ENCODE measurements around the gene WDR47.
"Not testable (repeated sequence)": the region's sequence is repeated elsewhere in the genome, so short reads cannot be mapped to it uniquely, and the experiment has no call there.

The WDR47 gene

DNA sequence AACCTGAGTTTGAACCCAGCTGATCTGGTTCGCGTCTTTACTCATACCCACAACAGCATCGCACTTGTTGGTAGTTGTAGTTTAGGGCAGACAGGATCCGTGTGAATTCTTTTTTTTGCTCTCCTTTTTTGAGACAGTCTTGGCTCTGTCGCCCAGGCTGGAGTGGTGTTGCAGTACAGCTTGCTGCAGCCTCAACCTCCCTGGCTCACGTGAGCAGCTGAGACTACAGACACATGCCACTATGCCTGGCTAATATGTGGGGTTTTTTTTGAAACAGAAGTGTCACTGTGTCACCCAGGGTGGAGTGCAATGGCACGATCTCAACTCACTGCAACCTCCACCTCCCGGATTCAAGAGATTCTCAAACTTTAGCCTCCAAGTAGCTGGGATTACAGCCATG lies 26.0 kb upstream of the WDR47 start:
- no peak overlapping the region for H3K27ac Mint-ChIP-seq
- no peaks in the 10 kb centered on the region for H3K9me3 Mint-ChIP-seq (ENCODE audit: low read depth)
- H3K4me1 Mint-ChIP-seq (ENCODE audit: low read depth), result peaks cover 3% of the 10 kb centered on the region
- H3K27me3 Mint-ChIP-seq, result no peaks in the 10 kb centered on the region
- H3K4me3 Mint-ChIP-seq, result no peak overlapping the region
- peaks cover 4% of the 10 kb centered on the region for H3K36me3 Mint-ChIP-seq

DNA sequence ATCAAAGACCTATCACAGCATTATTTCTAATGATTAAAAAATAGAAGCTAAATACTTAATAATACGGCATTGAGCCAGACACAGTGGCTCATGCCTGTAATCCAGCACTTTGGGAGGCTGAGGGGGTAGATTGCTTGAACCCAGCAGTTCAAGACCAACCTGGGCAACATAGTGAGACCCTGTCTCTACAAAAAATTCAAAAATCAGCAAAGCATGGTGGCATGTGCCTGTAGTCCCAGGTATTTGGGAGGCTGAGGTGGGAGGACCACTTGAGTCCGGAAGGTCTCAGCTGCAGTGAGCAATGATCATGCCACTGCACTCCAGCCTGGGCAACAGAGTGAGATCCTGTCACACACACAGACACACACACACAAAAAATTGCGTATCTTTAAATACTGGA lies 23.2 kb upstream of the WDR47 start:
- Mint-ChIP-seq H3K4me3 (no peak overlapping the region), H3K4me1 (ENCODE audit: low read depth) (no peaks in the 10 kb centered on the region), H3K36me3 (peaks cover 2% of the 10 kb centered on the region), H3K27me3 (no peaks in the 10 kb centered on the region), H3K27ac (no peak overlapping the region), H3K9me3 (ENCODE audit: low read depth) (no peaks in the 10 kb centered on the region)

DNA sequence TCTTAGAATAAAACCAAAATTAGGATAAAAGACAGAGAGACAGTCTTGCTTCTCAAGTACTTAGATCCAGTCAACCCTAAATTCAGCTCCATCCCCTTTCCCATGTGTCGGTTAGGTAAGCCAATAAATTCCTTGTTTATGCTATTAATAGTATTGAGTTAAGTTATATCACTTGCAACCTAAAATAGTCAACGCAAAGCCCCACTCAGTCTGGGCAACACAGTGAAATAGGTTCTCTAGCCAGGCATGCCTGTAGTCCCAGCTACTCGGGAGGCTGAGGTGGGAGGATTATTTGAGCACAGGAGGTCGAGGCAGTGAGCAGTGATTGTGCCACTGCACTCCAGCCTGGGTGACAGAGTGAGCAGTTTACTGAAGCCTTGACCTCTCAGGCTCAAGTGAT lies 19.3 kb upstream of the WDR47 start:
- no peak overlapping the region for H3K4me3 Mint-ChIP-seq
- no peak overlapping the region for H3K27ac Mint-ChIP-seq
- no peaks in the 10 kb centered on the region for H3K27me3 Mint-ChIP-seq
- H3K9me3 Mint-ChIP-seq (ENCODE audit: low read depth), result no peaks in the 10 kb centered on the region
- H3K36me3 Mint-ChIP-seq, result no peaks in the 10 kb centered on the region
- H3K4me1 Mint-ChIP-seq (ENCODE audit: low read depth), result no peaks in the 10 kb centered on the region

DNA sequence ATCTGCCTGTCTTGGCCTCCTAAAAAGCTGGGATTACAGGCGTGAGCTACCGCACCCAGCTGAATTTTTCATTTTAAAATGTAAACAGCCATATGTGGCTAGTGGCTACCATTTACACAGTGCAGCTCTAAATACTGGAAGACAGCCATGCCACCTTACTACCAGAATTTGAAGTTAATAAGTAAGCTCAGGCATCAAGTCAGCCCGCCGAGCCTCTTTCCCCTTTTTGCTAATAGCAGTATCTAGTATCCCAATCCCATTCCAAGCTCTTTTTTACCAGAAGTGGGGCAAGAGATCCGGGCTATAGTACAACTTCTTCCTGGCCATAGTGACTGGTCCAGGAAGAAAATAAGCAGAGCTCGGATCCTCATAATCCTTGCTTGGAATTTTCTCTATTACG lies 18.8 kb upstream of the WDR47 start:
- H3K9me3 Mint-ChIP-seq (ENCODE audit: low read depth), result no peaks in the 10 kb centered on the region
- no peaks in the 10 kb centered on the region for H3K4me1 Mint-ChIP-seq (ENCODE audit: low read depth)
- no peak overlapping the region for H3K27ac Mint-ChIP-seq
- no peaks in the 10 kb centered on the region for H3K36me3 Mint-ChIP-seq
- no peaks in the 10 kb centered on the region for H3K27me3 Mint-ChIP-seq
- H3K4me3 Mint-ChIP-seq, result no peak overlapping the region

DNA sequence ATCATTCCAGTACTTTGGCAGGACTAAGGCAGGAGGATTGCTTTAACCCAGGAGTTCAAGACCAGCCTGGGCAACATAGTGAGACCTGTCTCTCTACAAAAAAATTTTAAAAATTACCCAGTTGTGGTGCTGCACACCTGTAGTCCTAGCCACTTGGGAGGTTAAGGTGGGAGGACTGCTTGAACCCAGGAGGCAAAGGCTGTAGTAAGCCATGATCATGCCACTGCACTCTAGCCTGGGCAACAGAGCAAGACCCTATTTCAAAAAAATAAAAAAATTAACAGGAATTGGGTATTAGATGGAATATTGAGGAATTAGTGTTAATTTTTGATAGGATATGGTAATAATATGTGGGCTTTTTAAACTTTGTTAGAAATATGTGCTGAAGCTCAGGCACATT lies 17.1 kb upstream of the WDR47 start:
- Mint-ChIP-seq H3K36me3 (no peaks in the 10 kb centered on the region), H3K4me1 (ENCODE audit: low read depth) (no peaks in the 10 kb centered on the region), H3K27me3 (no peaks in the 10 kb centered on the region), H3K4me3 (no peak overlapping the region), H3K27ac (no peak overlapping the region), H3K9me3 (ENCODE audit: low read depth) (no peaks in the 10 kb centered on the region)

DNA sequence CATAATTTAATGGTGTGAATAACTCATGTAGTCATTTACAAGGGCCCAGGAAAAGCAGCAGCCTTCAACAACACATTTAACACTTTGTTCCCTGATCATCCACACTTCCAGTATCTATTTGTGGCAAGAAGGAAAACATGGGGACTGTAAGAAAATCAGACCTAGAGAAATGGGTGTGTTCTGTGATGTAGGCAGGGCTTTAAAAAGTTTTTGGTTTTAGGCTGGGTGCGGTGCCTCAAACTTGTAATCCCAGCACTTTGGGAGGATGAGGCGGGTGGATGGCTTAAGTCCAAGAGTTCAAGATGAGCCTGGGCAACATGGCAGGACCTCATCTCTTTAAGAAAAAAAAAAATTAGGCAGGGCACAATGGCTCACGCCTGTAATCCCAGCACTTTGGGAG lies 14.2 kb upstream of the WDR47 start:
- H3K9me3 Mint-ChIP-seq (ENCODE audit: low read depth), result no peaks in the 10 kb centered on the region
- H3K27ac Mint-ChIP-seq, result no peak overlapping the region
- H3K4me1 Mint-ChIP-seq (ENCODE audit: low read depth), result no peaks in the 10 kb centered on the region
- no peaks in the 10 kb centered on the region for H3K36me3 Mint-ChIP-seq
- no peaks in the 10 kb centered on the region for H3K27me3 Mint-ChIP-seq
- no peak overlapping the region for H3K4me3 Mint-ChIP-seq

DNA sequence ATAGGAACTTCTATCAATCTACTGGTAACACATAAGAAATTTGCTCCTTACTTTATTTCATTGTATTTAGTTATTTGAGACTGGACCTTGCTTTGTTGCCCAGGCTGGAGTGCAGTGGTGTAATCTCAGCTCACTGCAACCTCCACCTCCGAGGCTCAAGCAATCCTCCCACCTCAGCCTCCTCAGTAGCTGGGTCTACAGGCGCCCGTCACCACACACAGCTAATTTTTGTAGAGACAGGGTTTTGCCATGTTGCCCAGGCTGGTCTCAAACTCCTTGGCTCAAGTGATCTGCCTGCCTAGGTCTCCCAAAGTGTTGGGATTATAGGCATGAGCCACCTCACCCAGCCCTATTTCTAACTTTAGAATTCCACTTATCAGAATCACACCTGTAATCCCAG lies 10.2 kb upstream of the WDR47 start:
- H3K4me3 Mint-ChIP-seq; H3K27me3 Mint-ChIP-seq; H3K4me1 Mint-ChIP-seq (ENCODE audit: low read depth); H3K36me3 Mint-ChIP-seq; H3K9me3 Mint-ChIP-seq (ENCODE audit: low read depth); H3K27ac Mint-ChIP-seq: not testable (repeated sequence)

DNA sequence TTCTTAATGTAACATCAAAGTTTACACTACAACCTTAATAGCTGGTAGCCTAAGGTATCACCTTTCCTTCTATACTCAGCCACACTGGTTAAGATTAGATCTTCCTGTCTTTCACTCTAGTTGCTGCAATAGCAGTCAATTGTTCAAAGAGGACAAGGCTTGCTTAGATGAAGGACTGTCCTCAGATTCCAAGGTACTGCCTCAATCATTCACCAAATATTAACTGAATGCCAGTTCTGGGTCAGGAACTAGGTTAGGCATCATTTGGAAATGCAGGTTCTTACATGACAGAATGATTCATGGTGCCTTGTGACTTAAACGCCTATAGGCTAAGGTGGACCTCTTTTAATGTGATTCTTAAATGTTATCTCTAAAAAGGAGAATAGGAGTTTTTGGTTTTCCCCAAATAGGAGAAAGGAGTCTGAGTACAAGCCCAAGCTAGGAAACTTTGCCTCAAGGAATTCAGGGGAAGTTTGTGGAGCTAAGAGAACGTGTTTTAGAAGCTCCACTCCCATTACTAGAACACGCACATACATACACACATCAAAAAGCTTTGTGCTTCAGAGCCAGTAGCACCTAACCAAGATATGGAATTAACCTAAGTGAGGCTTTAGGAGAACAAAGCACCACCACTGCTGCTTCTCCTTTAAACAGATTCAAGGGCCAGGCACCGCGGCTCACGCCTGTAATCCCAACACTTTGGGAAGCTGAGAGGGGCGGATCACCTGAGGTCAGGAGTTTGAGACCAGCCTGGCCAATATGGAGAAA lies 8.5 kb upstream of the WDR47 start:
- no peaks in the 10 kb centered on the region for H3K9me3 Mint-ChIP-seq (ENCODE audit: low read depth)
- no peak overlapping the region for H3K4me3 Mint-ChIP-seq
- H3K4me1 Mint-ChIP-seq (ENCODE audit: low read depth), result no peaks in the 10 kb centered on the region
- H3K27ac Mint-ChIP-seq, result no peak overlapping the region
- H3K36me3 Mint-ChIP-seq, result no peaks in the 10 kb centered on the region
- peaks cover 3% of the 10 kb centered on the region for H3K27me3 Mint-ChIP-seq

DNA sequence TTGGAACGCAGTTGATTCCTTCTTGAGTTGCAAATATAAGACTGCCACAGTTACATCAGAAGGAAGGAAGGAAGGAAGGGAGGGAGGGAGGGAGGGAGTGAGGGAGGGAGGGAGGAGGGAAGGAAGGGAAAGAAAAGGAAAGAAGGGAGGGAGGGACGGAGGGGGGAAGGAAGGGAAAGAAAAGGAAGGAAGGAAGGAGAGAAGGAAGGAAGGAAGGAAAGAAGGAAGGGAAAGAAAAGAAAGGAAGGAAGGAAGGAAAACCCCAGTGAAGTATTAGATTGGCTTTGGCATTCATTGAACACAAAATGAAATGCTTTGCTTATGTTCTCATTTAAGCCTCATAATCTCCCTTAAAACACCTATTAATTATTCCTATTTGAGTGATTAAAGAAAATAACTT lies 6.4 kb upstream of the WDR47 start:
- Mint-ChIP-seq H3K4me1 (ENCODE audit: low read depth) (no peaks in the 10 kb centered on the region), H3K27ac (no peak overlapping the region), H3K4me3 (no peak overlapping the region), H3K36me3 (no peaks in the 10 kb centered on the region), H3K9me3 (ENCODE audit: low read depth) (no peaks in the 10 kb centered on the region), H3K27me3 (peaks cover 3% of the 10 kb centered on the region)

DNA sequence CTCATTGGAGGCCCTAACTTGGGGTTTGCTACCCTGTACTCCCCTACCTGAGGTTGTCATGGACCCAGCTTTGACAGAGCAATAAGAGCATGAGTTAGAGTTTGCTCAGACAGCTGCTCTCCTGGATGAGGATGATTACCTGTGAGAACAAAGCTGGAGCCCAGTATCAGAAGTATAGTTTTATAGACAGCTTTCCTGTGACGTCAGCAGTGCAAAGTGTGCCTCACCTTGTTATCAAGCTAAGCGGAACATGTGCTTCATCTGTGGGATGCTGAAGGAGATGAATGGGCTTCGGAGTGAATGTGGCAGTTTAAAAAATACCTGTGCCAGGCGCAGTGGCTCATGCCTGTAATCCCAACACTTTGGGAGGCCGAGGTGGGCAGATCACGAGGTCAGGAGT lies 5.4 kb upstream of the WDR47 start:
- Mint-ChIP-seq H3K36me3 (no peaks in the 10 kb centered on the region), H3K4me1 (ENCODE audit: low read depth) (peaks cover 3% of the 10 kb centered on the region), H3K4me3 (no peak overlapping the region), H3K27ac (no peak overlapping the region), H3K27me3 (peaks cover 3% of the 10 kb centered on the region), H3K9me3 (ENCODE audit: low read depth) (no peaks in the 10 kb centered on the region)

DNA sequence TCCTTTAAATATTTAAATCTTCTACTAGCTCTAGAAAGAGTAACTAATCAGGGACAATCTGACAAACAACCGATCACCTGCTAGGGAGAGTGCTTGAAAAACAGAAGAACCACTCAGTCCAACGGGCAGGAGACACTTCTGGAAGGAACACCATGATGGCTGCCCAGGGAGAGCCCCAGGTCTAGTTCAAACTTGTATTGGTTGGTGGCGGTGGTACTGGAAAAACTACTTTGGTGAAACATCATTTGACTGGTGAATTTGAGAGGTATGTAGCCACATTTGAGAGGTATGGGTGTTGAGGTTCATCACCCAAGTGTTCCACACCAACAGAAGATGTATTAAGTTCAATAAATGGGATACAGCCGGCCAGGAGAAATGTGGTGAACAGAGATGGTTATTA lies 4.8 kb upstream of the WDR47 start:
- Mint-ChIP-seq H3K36me3 (no peaks in the 10 kb centered on the region), H3K4me1 (ENCODE audit: low read depth) (peaks cover 3% of the 10 kb centered on the region), H3K9me3 (ENCODE audit: low read depth) (no peaks in the 10 kb centered on the region), H3K4me3 (no peak overlapping the region), H3K27me3 (peaks cover 3% of the 10 kb centered on the region), H3K27ac (no peak overlapping the region)

DNA sequence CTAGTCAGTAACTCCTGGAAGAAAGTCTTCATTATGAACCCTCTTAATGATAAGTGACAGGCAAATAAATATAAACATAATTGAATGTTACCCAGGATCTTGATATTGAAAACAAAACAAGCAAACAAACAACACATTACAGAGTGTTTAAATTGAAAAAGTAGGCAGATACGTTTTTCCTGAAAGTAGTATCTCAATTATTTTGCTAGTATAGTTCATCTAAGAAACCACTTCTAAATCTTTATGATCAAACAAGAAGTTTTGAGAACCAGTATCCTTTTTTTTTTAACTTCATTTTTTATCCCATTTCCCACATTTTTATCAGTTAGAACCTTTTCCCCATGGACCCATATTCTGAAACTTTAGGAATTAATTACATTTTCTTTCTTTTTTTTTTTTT lies 3.7 kb upstream of the WDR47 start:
- H3K27ac Mint-ChIP-seq, result no peak overlapping the region
- no peak overlapping the region for H3K4me3 Mint-ChIP-seq
- peaks cover 3% of the 10 kb centered on the region for H3K27me3 Mint-ChIP-seq
- no peaks in the 10 kb centered on the region for H3K36me3 Mint-ChIP-seq
- H3K9me3 Mint-ChIP-seq (ENCODE audit: low read depth), result no peaks in the 10 kb centered on the region
- H3K4me1 Mint-ChIP-seq (ENCODE audit: low read depth), result peaks cover 6% of the 10 kb centered on the region

DNA sequence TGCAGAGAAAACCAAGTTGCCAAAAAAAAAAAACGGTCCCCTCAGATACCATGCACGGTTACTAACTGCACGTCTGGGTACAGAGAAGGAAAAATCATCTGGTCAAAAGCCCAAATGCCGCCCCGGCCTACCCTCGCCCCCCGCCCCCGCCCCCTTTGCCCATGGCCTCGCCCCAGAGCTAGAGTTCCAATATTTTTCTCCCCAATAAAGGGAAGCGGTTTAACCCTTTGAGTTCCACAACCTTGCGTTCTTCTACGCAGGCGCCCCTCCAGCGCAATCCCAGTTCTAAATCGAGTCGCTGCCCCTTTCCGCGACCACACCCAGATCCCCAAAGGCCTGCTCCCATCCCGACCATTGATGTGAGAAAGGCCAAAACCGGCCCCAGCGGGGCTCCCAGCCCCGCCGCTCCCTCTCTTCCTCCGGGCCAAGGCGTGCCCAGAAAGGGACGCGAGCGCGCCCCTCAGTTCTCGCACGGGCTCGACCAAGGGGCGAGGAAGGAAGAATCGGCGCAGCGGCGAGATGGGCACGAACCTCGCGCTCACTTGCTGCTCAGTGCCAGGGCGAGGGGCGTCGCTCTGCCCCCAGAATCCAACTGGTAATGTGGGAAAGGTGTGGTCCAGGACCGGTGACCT lies 797 bp downstream of the WDR47 start:
- Mint-ChIP-seq H3K27me3 (no peaks in the 10 kb centered on the region), H3K36me3 (no peaks in the 10 kb centered on the region), H3K27ac (peak overlapping the region; percentile 43), H3K9me3 (ENCODE audit: low read depth) (no peaks in the 10 kb centered on the region), H3K4me1 (ENCODE audit: low read depth) (peaks cover 14% of the 10 kb centered on the region), H3K4me3 (peak overlapping the region; percentile 92)

DNA sequence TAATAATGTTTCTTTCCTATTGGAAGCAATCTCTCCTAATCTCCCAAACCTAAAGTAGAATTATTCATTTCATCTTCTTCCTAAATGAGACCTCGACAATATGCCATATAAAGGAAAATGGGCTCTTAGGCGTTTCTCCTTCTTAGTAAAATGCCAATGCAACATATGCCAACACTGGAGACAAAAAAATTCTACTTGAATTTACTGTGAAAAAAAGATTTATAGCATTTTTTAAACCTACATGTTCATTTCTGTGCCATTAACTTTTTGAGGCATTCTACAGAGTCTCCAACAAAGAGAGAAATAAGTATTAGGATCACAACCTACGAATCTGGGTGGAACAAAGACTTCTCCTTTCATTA lies 1.3 kb downstream of the WDR47 start:
- Mint-ChIP-seq H3K27ac (peak overlapping the region; percentile 55), H3K9me3 (ENCODE audit: low read depth) (no peaks in the 10 kb centered on the region), H3K36me3 (no peaks in the 10 kb centered on the region), H3K4me3 (peak overlapping the region; percentile 92), H3K4me1 (ENCODE audit: low read depth) (peaks cover 14% of the 10 kb centered on the region), H3K27me3 (no peaks in the 10 kb centered on the region)

DNA sequence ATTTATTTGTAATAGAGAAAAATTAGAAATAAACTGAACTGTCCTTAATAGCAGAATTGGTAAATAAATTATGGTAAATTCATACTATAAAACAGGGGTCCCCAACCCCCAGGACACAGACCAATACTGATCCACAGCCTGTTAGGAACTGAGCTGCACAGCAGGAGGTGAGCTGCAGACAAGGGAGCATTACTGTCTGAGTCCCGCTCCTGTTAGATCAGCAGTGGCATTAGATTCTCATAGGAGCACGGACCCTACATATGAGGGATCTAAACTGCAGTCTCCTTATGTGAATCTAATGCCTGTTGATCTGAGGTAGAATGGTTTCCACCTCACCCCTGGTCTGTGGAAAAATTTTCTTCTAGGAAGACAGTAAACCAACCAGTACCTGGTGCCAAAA lies 7.5 kb downstream of the WDR47 start:
- no peak overlapping the region for H3K27ac Mint-ChIP-seq
- no peak overlapping the region for H3K4me3 Mint-ChIP-seq
- H3K27me3 Mint-ChIP-seq, result no peaks in the 10 kb centered on the region
- H3K4me1 Mint-ChIP-seq (ENCODE audit: low read depth), result peaks cover 2% of the 10 kb centered on the region
- no peaks in the 10 kb centered on the region for H3K9me3 Mint-ChIP-seq (ENCODE audit: low read depth)
- H3K36me3 Mint-ChIP-seq, result peaks cover 2% of the 10 kb centered on the region

DNA sequence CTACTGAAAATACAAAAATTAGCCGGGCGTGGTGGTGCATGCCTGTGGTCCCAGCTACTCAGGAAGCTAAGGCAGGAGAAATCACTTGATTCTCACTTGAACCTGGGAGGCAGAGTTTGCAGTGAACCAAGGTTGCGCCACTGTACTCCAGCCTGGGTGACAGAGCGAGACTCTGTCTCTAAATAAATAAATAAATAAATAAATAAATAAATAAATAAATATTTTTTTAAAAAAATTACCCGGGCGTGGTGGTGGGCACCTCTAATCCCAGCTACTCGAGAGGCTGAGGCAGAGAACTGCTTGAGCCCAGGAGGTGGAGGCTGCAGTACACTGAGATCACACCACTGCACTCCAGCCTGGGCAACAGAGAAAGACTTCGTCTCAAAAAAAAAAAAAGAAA lies 12.4 kb downstream of the WDR47 start:
- H3K9me3 Mint-ChIP-seq (ENCODE audit: low read depth); H3K4me3 Mint-ChIP-seq; H3K36me3 Mint-ChIP-seq; H3K27ac Mint-ChIP-seq; H3K4me1 Mint-ChIP-seq (ENCODE audit: low read depth); H3K27me3 Mint-ChIP-seq: not testable (repeated sequence)
